D721Med (cell line): Measurements from ENCODE around the gene NEO1.

ENCODE experiments used
- DNase-seq: peaks from one replicate; pipeline ENCODE4 v3.0.0; 2011; ENCODE audit warnings: low spot score; ENCODE audit not compliant: insufficient read length
- FAIRE-seq: peaks from 2 replicates; lab custom pipeline; 2011; peaks lifted over from hg19 to GRCh38; lab: Jason Lieb, UNC
- CTCF ChIP-seq: IDR thresholded peaks from 2 replicates; pipeline ENCODE4 v1.5.1; 2012; ENCODE audit warnings: mild to moderate bottlenecking, control low read depth; ENCODE audit not compliant: insufficient read depth; ENCODE audit errors: missing control alignments

Gene NEO1

GRCh38 chr15:73019601-73020146 is 32.6 kb upstream of the NEO1 start:
- no peak for TF ChIP-seq CTCF
- FAIRE-seq (no peak), DNase-seq (no peak)

- no peak for TF ChIP-seq CTCF
- FAIRE-seq (no peak), DNase-seq (no peak)
Observed at GRCh38 chr15:73021139-73021621, 31.1 kb upstream of the NEO1 start.

GRCh38 chr15:73022161-73022560 is 30.1 kb upstream of the NEO1 start:
- TF ChIP-seq CTCF: no peak
- DNase-seq (no peak), FAIRE-seq (no peak)

- no peak for DNase-seq
- no peak for FAIRE-seq
- TF ChIP-seq CTCF: no peak
Observed at GRCh38 chr15:73023071-73023470, 29.2 kb upstream of the NEO1 start.

- FAIRE-seq (no peak), DNase-seq (no peak)
- TF ChIP-seq CTCF: no peak
Observed at GRCh38 chr15:73024168-73024567, 28.1 kb upstream of the NEO1 start.

GRCh38 chr15:73026511-73027054 is 25.7 kb upstream of the NEO1 start:
- DNase-seq: no peak
- FAIRE-seq: no peak
- no peak for TF ChIP-seq CTCF

- no peak for FAIRE-seq
- no peak for TF ChIP-seq CTCF
Observed at GRCh38 chr15:73028031-73028430, 24.2 kb upstream of the NEO1 start.

More at GRCh38 chr15:73028031-73028430, 24.2 kb upstream of the NEO1 start:
- no peak for DNase-seq
